ENCODE measurements around the gene CFHR4. TPM values are rescaled to one million over a fixed set of nuclear protein-coding genes. Genes with fewer than 3 reads are reported as not detected.

Gene CFHR4
- total and polyA plus RNA-seq, 4 donors: 30.3 to 124 (median 67.8) TPM

Other genes starting within 250 kb of the CFHR4 start
- gene CFH, start 236.0 kb upstream of the CFHR4 start, total RNA-seq: 1,000 to 10,000 TPM in 1 of 2 donors, 100 to 1,000 TPM in 1; 739 to 1,479 TPM
- gene CFH, start 236.0 kb upstream of the CFHR4 start, polyA plus RNA-seq: 100 to 1,000 TPM; 554 to 825 TPM
- 100 to 1,000 TPM in 1 of 2 donors, 10 to 100 TPM in 1; 64.2 to 215 TPM for gene CFHR3, start 113.2 kb upstream of the CFHR4 start, total RNA-seq
- gene CFHR3, start 113.2 kb upstream of the CFHR4 start, polyA plus RNA-seq: 100 to 1,000 TPM in 1 of 2 donors, 10 to 100 TPM in 1; 94.2 to 393 TPM
- gene CFHR1, start 68.3 kb upstream of the CFHR4 start, total RNA-seq: 100 to 1,000 TPM; 288 to 507 TPM
- 1,000 to 10,000 TPM in 1 of 2 donors, 100 to 1,000 TPM in 1; 507 to 1,028 TPM for gene CFHR1, start 68.3 kb upstream of the CFHR4 start, polyA plus RNA-seq
- gene CFHR2, start 55.7 kb downstream of the CFHR4 start, total RNA-seq: 100 to 1,000 TPM; 153 to 341 TPM
- gene CFHR2, start 55.7 kb downstream of the CFHR4 start, polyA plus RNA-seq: 100 to 1,000 TPM; 448 to 483 TPM
- gene CFHR5, start 89.5 kb downstream of the CFHR4 start, total RNA-seq: 10 to 100 TPM in 1 of 2 donors, 1 to 10 TPM in 1; 3.4 to 80.3 TPM
- gene CFHR5, start 89.5 kb downstream of the CFHR4 start, polyA plus RNA-seq: 100 to 1,000 TPM in 1 of 2 donors, 10 to 100 TPM in 1; 18.0 to 110 TPM
- gene F13B, start 179.2 kb downstream of the CFHR4 start, total RNA-seq: 100 to 1,000 TPM; 111 to 194 TPM
- gene F13B, start 179.2 kb downstream of the CFHR4 start, polyA plus RNA-seq: 10 to 100 TPM; 42.3 to 49.8 TPM

Data from liver (tissue), 4 donors.